GM06990 (cell line): ENCODE measurements around the gene MS4A15.

ENCODE experiments used
- DNase-seq: peaks from one replicate; pipeline ENCODE4 v3.0.0-alpha.2; 2011; ENCODE audit not compliant: insufficient read length; ENCODE audit errors: extremely low read depth
- H3K27me3 ChIP-seq: replicated peaks from 2 replicates; pipeline ENCODE4 v1.6.0; 2011; ENCODE audit warnings: low read length; ENCODE audit not compliant: control insufficient read depth, insufficient read depth
- H3K36me3 ChIP-seq: 2 replicates; pipeline ENCODE4 v1.5.1; 2011; ENCODE audit warnings: low read length; ENCODE audit not compliant: control insufficient read depth, insufficient read depth
- H3K4me3 ChIP-seq: replicated peaks from 2 replicates; pipeline ENCODE4 v1.5.1; 2011; ENCODE audit warnings: low read depth, mild to moderate bottlenecking, control low read depth, low read length
- CTCF ChIP-seq: IDR thresholded peaks from 2 replicates; pipeline ENCODE4 v1.5.1; 2011; ENCODE audit warnings: low read length, control low read depth, mild to moderate bottlenecking, inconsistent platforms; ENCODE audit not compliant: insufficient read depth, poor library complexity, severe bottlenecking

The MS4A15 gene

GRCh38 chr11:60763692-60764369 is 7.2 kb downstream of the MS4A15 start:
- H3K4me3 ChIP-seq: peak overlapping the region; percentile 10
- H3K27me3 ChIP-seq: no peaks in the 10 kb centered on the region
- TF ChIP-seq CTCF: peak; percentile 3
- no peaks in the 10 kb centered on the region for H3K36me3 ChIP-seq
- DNase-seq: peak; percentile 55

- H3K27me3 ChIP-seq: no peaks in the 10 kb centered on the region
- DNase-seq: peak; percentile 56
- no peaks in the 10 kb centered on the region for H3K36me3 ChIP-seq
- no peak overlapping the region for H3K4me3 ChIP-seq
- no peak for TF ChIP-seq CTCF
Measured at GRCh38 chr11:60764879-60765278, 8.2 kb downstream of the MS4A15 start.

- DNase-seq: peak; percentile 43
- no peak overlapping the region for H3K4me3 ChIP-seq
- no peaks in the 10 kb centered on the region for H3K27me3 ChIP-seq
- H3K36me3 ChIP-seq: no peaks in the 10 kb centered on the region
- no peak for TF ChIP-seq CTCF
Measured at GRCh38 chr11:60765355-60765754, 8.7 kb downstream of the MS4A15 start.

GRCh38 chr11:60766547-60766946 is 9.9 kb downstream of the MS4A15 start:
- Histone ChIP-seq H3K27me3 (no peaks in the 10 kb centered on the region), H3K36me3 (no peaks in the 10 kb centered on the region), H3K4me3 (no peak overlapping the region)
- no peak for TF ChIP-seq CTCF
- DNase-seq: no peak

- Histone ChIP-seq H3K27me3 (no peaks in the 10 kb centered on the region), H3K4me3 (no peak overlapping the region), H3K36me3 (no peaks in the 10 kb centered on the region)
- DNase-seq: no peak
- TF ChIP-seq CTCF: no peak
Measured at GRCh38 chr11:60767388-60767811, 10.7 kb downstream of the MS4A15 start.

- DNase-seq: no peak
- H3K4me3 ChIP-seq: no peak overlapping the region
- no peaks in the 10 kb centered on the region for H3K27me3 ChIP-seq
- no peak for TF ChIP-seq CTCF
- H3K36me3 ChIP-seq: no peaks in the 10 kb centered on the region
Measured at GRCh38 chr11:60768202-60768601, 11.5 kb downstream of the MS4A15 start.
